ENCODE results near the gene SLC25A47. TPM values are rescaled to one million over a fixed set of nuclear protein-coding genes. Genes with fewer than 3 reads are reported as not detected.

SLC25A47 gene
- total and polyA plus RNA-seq, 8 donors = not detected

GRCh38 chr14:100375963-100376735 lies 53.0 kb downstream of the SLC25A47 start, which contains the start of gene WDR25:
TSS of gene WDR25 (plus strand) at chr14:100376485.
- intact Hi-C loops (cut with DNase I) = no loop called here

DNA sequence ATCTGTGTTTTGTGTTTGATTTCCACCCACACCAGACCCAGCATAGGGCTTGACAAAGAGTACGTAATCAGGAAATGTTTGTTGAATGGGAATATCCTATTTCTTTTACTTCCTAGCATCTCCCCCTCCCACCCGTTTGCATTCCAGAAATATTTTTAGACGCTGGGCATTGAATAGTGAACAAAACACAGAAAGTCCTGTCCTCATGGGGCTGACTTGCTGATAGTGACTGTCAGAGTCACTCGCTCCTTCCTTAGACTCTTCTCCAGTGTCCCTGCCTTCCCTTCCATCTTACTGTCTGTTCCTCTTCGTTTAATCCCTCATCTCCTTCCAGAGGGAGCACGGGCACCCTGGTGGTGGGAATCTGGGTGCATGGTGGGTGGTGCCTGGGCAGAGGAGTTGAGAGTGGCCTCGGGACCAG lies 53.6 kb downstream of the SLC25A47 start:
- DNase-seq = no peak
- H3K36me3 ChIP-seq = peaks cover 0 to 14% of the 10 kb centered on the region in 2 donors
- peak overlapping the region; percentile 87 to 89 for H3K4me3 ChIP-seq
- intact Hi-C loops (cut with DNase I) = no loop called here
- peak overlapping the region; percentile 91 to 96 for H3K27ac ChIP-seq
- no peak for ATAC-seq
- peaks cover 13 to 54% of the 10 kb centered on the region in 2 donors for H3K4me1 ChIP-seq
- no peaks in the 10 kb centered on the region for H3K9me3 ChIP-seq
- H3K27me3 ChIP-seq = no peaks in the 10 kb centered on the region
- TF ChIP-seq CTCF (IDR thresholded peaks at IDR 0.05) = no peak

More at GRCh38 chr14:100375963-100376735, 53.0 kb downstream of the SLC25A47 start, which contains the start of gene WDR25:
- ATAC-seq (peak; percentile 92), DNase-seq (peak; percentile 92 to 97 (median 94))
- no peaks in the 10 kb centered on the region for H3K27me3 ChIP-seq
- no peaks in the 10 kb centered on the region for H3K9me3 ChIP-seq
- peak within 1 kb of the TSS; percentile 91 to 96 for H3K27ac ChIP-seq
- peaks cover 0 to 8% of the 10 kb centered on the region in 2 donors for H3K36me3 ChIP-seq
- TF ChIP-seq CTCF (IDR thresholded peaks at IDR 0.05) = no peak
- H3K4me3 ChIP-seq = peak within 1 kb of the TSS; percentile 87 to 89
- peaks cover 10 to 56% of the 10 kb centered on the region in 2 donors for H3K4me1 ChIP-seq

Small RNA genes lying within 50 kb of the gene (microRNA-seq; reads per million reads assigned to microRNA genes)
- gene MIR345 (134 to 289 reads per million in 2 donors), gene MIR6764 (0.41 to 0.50 reads per million in 2 donors)

Other genes starting within 250 kb of the SLC25A47 start
- 1 to 10 TPM; 2.0 to 7.6 TPM for gene DEGS2, start 163.7 kb upstream of the SLC25A47 start, total RNA-seq
- gene DEGS2, start 163.7 kb upstream of the SLC25A47 start, polyA plus RNA-seq (ENCODE audit: insufficient read length in 6 of 6) = 1 to 10 TPM; 3.3 to 8.3 (median 5.6) TPM
- 10 to 100 TPM; 57.4 to 59.0 TPM for gene YY1, start 84.2 kb upstream of the SLC25A47 start, total RNA-seq
- gene YY1, start 84.2 kb upstream of the SLC25A47 start, polyA plus RNA-seq (ENCODE audit: insufficient read length in 6 of 6) = 100 to 1,000 TPM; 111 to 129 (median 123) TPM
- gene SLC25A29, start 16.9 kb upstream of the SLC25A47 start, total RNA-seq = 10 to 100 TPM; 56.0 to 80.1 TPM
- gene SLC25A29, start 16.9 kb upstream of the SLC25A47 start, polyA plus RNA-seq (ENCODE audit: insufficient read length in 6 of 6) = 100 to 1,000 TPM in 1 of 6 donors, 10 to 100 TPM in 5; 69.8 to 105 (median 85.3) TPM
- gene WDR25, start 53.1 kb downstream of the SLC25A47 start, total RNA-seq = 10 to 100 TPM in 1 of 2 donors, 1 to 10 TPM in 1; 8.4 to 12.1 TPM
- gene WDR25, start 53.1 kb downstream of the SLC25A47 start, polyA plus RNA-seq (ENCODE audit: insufficient read length in 6 of 6) = 10 to 100 TPM in 4 of 6 donors, 1 to 10 TPM in 2; 9.2 to 11.5 (median 10.5) TPM

Data from left lung (tissue), 10 donors.